Heart right ventricle (tissue), 16 donors: ENCODE data around the gene MNS1. TPM values are rescaled to one million over a fixed set of nuclear protein-coding genes. Genes with fewer than 3 reads are reported as not detected.
"Not testable (repeated sequence)": the region's sequence is repeated elsewhere in the genome, so short reads cannot be mapped to it uniquely, and the experiment has no call there.

Source experiments
- ATAC-seq, 8 donors: fragments of 200-7000 bp; cut with Tn5 transposase; one replicate each; pipeline ENCODE4 v1.9.1; 2020; ENCODE audit warnings: mild to moderate bottlenecking in 8 of 8, moderate library complexity in 8 of 8, moderate number of reproducible peaks in 1 of 8
- DNase-seq, 2 donors: peaks; one replicate each; pipeline ENCODE4 v3.0.0-alpha.2; 2020
- H3K27ac ChIP-seq, 10 donors: fragments of 200-600 bp; sonication (generic) in 2 of 10; one replicate each; pipeline versions ENCODE4 v1.5.0 to v1.8.0; 2020 to 2022; ENCODE audit warnings: mild to moderate bottlenecking in 3 of 10
- H3K27me3 ChIP-seq, 7 donors: fragments of 200-600 bp; one replicate each; pipeline ENCODE4 v1.8.0; 2021 to 2022; ENCODE audit warnings: mild to moderate bottlenecking in 2 of 7
- H3K36me3 ChIP-seq, 9 donors: fragments of 200-600 bp; sonication (generic) in 1 of 9; one replicate each; pipeline versions ENCODE4 v1.5.0 to v1.8.0; 2020 to 2022; ENCODE audit warnings: mild to moderate bottlenecking in 2 of 9
- H3K4me1 ChIP-seq, 9 donors: fragments of 200-600 bp; sonication (generic) in 1 of 9; one replicate each; pipeline versions ENCODE4 v1.5.0 to v1.8.0; 2020 to 2022; ENCODE audit warnings: mild to moderate bottlenecking in 4 of 9
- H3K4me3 ChIP-seq, 10 donors: fragments of 200-600 bp; sonication (generic) in 2 of 10; one replicate each; pipeline versions ENCODE4 v1.5.0 to v1.8.0; 2020 to 2022; ENCODE audit warnings: mild to moderate bottlenecking in 7 of 10, moderate library complexity in 2 of 10
- H3K9me3 ChIP-seq, 11 donors: fragments of 200-600 bp in 10 of 11; sonication (generic) in 2 of 11; one replicate each; pipeline versions ENCODE4 v1.5.0 to v1.8.0; 2013 to 2022; ENCODE audit warnings: mild to moderate bottlenecking in 2 of 11, control low read depth in 1 of 11, moderate library complexity in 1 of 11
- WGBS, 2 donors: extraction: QIAGEN DNeasy Blood & Tissue Kit; methylation state at CpG; one replicate each; pipeline ENCODE4 v1.1.7; 2013; ENCODE audit warnings: inconsistent platforms in 1 of 2; 5-methylcytosine and 5-hydroxymethylcytosine counted together
- intact Hi-C, 10 donors: fragments of 100-400 bp; cut with DNase I; formaldehyde crosslinking; loops; one replicate each; pipeline versions ENCODE4 v1.11.1 to v1.14.2; 2022
- polyA plus RNA-seq, 2 donors: library from polyadenylated mRNA; stranded (reverse); fragments of 200-250 nt; gene quantifications; one replicate each; pipeline ENCODE4 v1.2.3, GENCODE V29; 2013
- total RNA-seq, 10 donors: library from RNA; stranded (reverse); fragmentation: NEBNext Ultra II Directional in 3 of 10; extraction: Animal tissue kit (Norgen Biotek cat#: 25700) in 3 of 10; gene quantifications; one replicate each; pipeline versions ENCODE4 v1.2.1 to v1.2.4, GENCODE V29; 2021 to 2023
- TF ChIP-seq, protein P1 (sequence below), 9 donors: fragments of 200-600 bp; sonication (generic) in 2 of 9; IDR thresholded peaks; one replicate each; pipeline versions ENCODE4 v1.5.0 to v1.8.0; 2021 to 2022; ENCODE audit warnings: antibody characterized with exemption in 9 of 9, mild to moderate bottlenecking in 5 of 9, moderate library complexity in 1 of 9
- donor health status: Arrhythmogenic right ventricular cardiomyopathy.
- donor health status: ischemic (EF 13 %, LVEDD 7.1; RV severe dilation, severe dysfunction).
- donor health status: healthy with polysubstance abuse.
- donor health status: DM: no; HTN: yes; CAD: no.
- donor health status: DM: no; HTN: no; CAD: no.
- donor health status: ischemic (EF 25% LVEDD 6.9; RV normal size, moderate dysfunction).
- donor health status: ischemic (EF 25% LVEDD 5.7; RV mildly dilated, moderate dysfunction).
- donor health status: healthy.
- donor health status: DM: yes; HTN: yes; CAD: no.
- donor health status: Ischemic cardiomyopathy.
- donor health status: ischemic (EF 35%, LVEDD 5.7; RV mildly dilated, moderate dysfunction).
- donor health status: nonischemic (EF 11% LVEDD 7.7; RV severe dilation, severe dysfunction).
- donor health status: DM: yes; HTN: yes; CAD: no.
- donor health status: PGD.
- donor health status: ischemic (EF 29% LVEDD 5.4; RV normal size, mild dysfunction).
- donor health status: nonischemic (EF 23%, LVEDD 6.1; RV moderate dilation, normal function).

The MNS1 gene
- total and polyA plus RNA-seq, 12 donors: 0.33 to 2.4 (median 1.2) TPM

DNA sequence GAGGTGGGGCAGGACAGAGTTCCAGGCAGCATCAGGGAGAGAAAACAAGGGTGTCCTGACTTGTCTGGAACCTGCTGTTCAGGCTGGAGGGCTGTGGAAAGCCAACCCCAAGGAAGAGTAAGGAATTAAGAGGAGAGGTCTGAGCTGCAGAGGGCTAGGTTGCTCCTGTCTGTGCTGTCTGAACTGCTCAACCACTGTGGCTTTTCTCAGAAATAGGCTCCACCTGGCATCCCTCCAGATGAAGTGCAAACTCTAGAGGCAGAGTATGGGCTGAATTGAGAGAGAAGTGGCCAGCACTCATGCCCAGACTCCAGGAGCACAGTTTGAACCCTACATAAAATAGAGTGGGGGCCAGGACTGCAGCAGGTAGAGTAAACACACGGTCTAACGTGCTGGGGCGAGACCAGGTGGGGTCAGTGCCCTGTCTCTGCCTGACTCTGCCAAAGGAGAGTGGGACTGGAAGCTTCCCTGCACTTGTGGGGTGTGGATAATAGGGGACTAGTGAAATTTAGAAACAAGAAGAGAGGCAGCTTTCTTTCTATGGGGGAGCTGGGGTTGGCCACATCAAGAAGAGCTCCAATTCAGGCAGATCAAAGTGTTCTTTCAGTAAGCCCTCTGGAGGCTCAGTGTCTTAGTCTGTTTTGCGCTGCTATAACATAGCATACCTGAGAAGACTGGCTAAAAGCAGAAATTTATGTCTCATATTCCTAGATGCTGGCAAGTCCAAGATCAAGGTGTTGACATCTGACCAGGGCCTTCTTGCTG lies 28.0 kb upstream of the MNS1 start:
- Histone ChIP-seq H3K4me3 (no peak overlapping the region), H3K27ac (no peak overlapping the region), H3K36me3 (no peaks in the 10 kb centered on the region), H3K4me1 (peaks cover 0 to 4% (median 0%) of the 10 kb centered on the region in 9 donors), H3K9me3 (no peaks in the 10 kb centered on the region), H3K27me3 (peaks cover 0 to 9% (median 0%) of the 10 kb centered on the region in 7 donors)
- TF ChIP-seq, protein P1, sequence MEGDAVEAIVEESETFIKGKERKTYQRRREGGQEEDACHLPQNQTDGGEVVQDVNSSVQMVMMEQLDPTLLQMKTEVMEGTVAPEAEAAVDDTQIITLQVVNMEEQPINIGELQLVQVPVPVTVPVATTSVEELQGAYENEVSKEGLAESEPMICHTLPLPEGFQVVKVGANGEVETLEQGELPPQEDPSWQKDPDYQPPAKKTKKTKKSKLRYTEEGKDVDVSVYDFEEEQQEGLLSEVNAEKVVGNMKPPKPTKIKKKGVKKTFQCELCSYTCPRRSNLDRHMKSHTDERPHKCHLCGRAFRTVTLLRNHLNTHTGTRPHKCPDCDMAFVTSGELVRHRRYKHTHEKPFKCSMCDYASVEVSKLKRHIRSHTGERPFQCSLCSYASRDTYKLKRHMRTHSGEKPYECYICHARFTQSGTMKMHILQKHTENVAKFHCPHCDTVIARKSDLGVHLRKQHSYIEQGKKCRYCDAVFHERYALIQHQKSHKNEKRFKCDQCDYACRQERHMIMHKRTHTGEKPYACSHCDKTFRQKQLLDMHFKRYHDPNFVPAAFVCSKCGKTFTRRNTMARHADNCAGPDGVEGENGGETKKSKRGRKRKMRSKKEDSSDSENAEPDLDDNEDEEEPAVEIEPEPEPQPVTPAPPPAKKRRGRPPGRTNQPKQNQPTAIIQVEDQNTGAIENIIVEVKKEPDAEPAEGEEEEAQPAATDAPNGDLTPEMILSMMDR (IDR thresholded peaks at IDR 0.05): no peak
- DNase-seq (no peak), ATAC-seq (no peak)
- intact Hi-C loops: loop anchor here (5.0 to 10.0 kb wide), 9 partner anchors 372 to 1032 kb away; no protein-coding TSS in a partner anchor
- 94 to 96% methylated on average over 4 of the region's 4 CpGs for WGBS, 2 donors

DNA sequence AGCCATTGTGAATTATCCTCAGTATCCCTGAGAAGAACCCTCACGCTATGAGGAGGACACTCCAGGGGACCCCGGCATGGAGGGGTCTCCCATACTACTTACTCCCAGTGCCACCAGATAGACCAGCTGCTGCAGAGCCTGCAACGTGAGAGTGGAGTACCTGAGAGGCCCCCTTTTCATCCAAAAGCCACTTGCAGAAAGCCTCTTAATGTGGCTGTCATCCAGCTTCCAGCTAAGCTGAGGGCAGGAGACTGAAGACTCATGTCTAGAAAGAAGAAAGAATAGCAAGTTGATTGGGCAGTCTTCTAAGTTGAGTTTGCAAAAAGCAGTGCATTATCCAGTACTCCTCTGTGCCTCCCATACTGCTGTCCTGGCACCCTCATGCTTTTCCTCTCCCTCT lies 27.3 kb upstream of the MNS1 start:
- Histone ChIP-seq H3K4me1 (peaks cover 0 to 4% (median 0%) of the 10 kb centered on the region in 9 donors), H3K4me3 (no peak overlapping the region), H3K27me3 (peaks cover 0 to 9% (median 0%) of the 10 kb centered on the region in 7 donors), H3K9me3 (no peaks in the 10 kb centered on the region), H3K36me3 (no peaks in the 10 kb centered on the region), H3K27ac (no peak overlapping the region)
- 73 to 89% methylated on average over 3 of the region's 3 CpGs for WGBS, 2 donors
- ATAC-seq: no peak
- intact Hi-C loops: loop anchor here (5.0 to 10.0 kb wide), 9 partner anchors 373 to 1033 kb away; no protein-coding TSS in a partner anchor
- no peak for DNase-seq
- TF ChIP-seq, protein P1 (IDR thresholded peaks at IDR 0.05): no peak

DNA sequence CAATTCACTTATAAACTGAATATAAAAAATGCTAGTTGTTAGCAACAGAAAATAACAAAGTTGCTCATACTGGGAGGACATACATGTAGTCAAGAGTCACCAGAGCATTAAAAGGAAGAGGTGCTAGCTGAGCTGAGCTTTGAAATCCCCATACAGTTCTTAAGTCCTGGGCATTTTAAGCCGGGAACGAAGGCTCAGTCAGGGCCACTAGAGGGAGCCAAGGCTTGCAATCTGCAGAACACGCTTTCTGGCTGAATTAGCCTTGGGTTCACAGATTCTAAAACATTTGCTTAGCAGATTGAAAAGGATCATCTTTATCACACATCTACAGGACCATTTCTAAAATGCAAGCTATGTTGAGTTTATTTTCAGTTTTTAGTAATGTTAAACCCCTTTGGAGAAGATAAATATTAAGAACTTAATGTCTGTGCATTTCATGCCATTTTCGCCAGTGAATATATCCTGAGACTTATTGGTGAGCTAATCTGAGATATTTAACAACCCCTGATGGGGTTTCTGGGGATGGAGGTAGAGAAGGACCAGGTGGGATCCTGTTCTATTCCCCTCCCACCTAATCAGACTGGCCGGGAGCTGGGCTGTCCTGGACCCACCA lies 26.3 kb upstream of the MNS1 start:
- H3K4me3 ChIP-seq: no peak overlapping the region
- DNase-seq (peak; percentile 26 to 27), ATAC-seq (peak in 3 of 8 donors; percentile 56 to 82 (median 69))
- WGBS, 2 donors: 34 to 40% methylated on average over 5 of the region's 5 CpGs
- H3K27ac ChIP-seq: no peak overlapping the region
- intact Hi-C loops: loop anchor here (5.0 to 10.0 kb wide), 9 partner anchors 374 to 1034 kb away; no protein-coding TSS in a partner anchor
- TF ChIP-seq, protein P1 (IDR thresholded peaks at IDR 0.05): peak; percentile 51 to 91 (median 80)
- peaks cover 0 to 9% (median 0%) of the 10 kb centered on the region in 7 donors for H3K27me3 ChIP-seq
- H3K9me3 ChIP-seq: no peaks in the 10 kb centered on the region
- no peaks in the 10 kb centered on the region for H3K4me1 ChIP-seq
- H3K36me3 ChIP-seq: no peaks in the 10 kb centered on the region

DNA sequence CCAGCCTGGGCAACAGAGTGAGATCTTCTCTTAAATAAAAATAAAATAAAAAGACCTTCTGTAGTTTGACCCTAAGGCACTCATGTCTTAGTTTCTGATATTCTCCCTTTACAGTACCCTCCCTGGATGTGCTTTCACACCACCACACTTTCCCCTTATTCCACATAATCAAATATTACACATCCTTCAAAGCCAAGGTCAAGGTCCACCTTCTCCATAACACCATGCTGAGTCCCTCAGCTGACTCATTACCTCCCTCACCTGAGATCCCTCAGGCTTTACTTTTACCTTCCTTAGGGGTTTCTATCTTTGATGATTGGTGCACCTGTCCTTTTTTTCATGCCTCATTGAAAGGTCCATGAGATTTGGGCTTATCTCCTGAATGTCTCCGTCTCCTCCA lies 25.5 kb upstream of the MNS1 start:
- DNase-seq (no peak), ATAC-seq (no peak)
- TF ChIP-seq, protein P1 (IDR thresholded peaks at IDR 0.05): no peak
- H3K4me1 ChIP-seq: no peaks in the 10 kb centered on the region
- no peaks in the 10 kb centered on the region for H3K9me3 ChIP-seq
- peaks cover 0 to 9% (median 0%) of the 10 kb centered on the region in 7 donors for H3K27me3 ChIP-seq
- H3K36me3 ChIP-seq: no peaks in the 10 kb centered on the region
- H3K27ac ChIP-seq: no peak overlapping the region
- intact Hi-C loops: loop anchor here (5.0 to 10.0 kb wide), 9 partner anchors 374 to 1034 kb away; no protein-coding TSS in a partner anchor
- WGBS, 2 donors: 87 to 91% methylated on average over 1 of the region's 1 CpG
- no peak overlapping the region for H3K4me3 ChIP-seq

DNA sequence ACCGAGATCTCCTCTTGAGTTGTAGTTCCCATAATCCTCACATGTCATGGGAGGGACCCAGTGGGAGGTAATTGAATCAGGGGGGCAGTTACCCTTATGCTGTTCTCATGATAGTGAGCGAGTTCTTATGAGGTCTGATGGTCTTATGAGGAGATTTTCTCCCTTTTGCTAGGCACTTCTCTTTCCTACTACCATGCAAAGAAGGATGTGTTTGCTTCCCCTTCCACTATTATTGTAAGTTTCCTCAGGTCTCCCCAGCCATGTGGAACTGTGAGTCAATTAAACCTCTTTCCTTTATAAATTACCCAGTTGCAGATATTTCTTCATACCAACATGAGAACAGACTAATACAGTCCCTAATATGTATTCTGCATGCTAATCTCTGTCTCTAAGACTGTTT lies 21.3 kb upstream of the MNS1 start:
- H3K4me1 ChIP-seq, ATAC-seq, H3K27me3 ChIP-seq, H3K4me3 ChIP-seq, H3K36me3 ChIP-seq, H3K9me3 ChIP-seq, DNase-seq, H3K27ac ChIP-seq, intact Hi-C loops: not testable (repeated sequence)
- 82 to 83% methylated on average over 2 of the region's 2 CpGs for WGBS, 2 donors

DNA sequence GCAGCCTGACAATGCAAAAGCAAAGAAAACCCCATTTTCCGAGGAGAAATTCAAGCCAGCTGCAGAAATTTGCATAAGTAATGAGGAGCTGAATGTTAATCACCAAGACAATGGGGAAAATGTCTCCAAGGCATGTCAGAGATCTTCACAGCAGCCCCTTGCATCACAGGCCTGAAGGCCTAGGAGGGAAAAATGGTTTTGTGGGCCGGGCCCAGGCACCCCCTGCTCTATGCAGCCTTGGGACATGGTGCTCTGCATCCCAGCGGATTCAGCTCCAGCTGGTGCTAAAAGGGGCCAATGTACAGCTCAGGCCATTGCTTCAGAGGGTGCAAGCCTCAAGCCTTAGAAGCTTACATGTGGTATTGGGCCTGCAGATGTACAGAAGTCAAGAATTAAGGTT lies 20.5 kb upstream of the MNS1 start:
- H3K27me3 ChIP-seq, H3K36me3 ChIP-seq, H3K4me1 ChIP-seq, H3K9me3 ChIP-seq, H3K27ac ChIP-seq, H3K4me3 ChIP-seq, DNase-seq, intact Hi-C loops, ATAC-seq: not testable (repeated sequence)
- WGBS, 2 donors: 86% methylated on average over 3 of the region's 3 CpGs
